Glutamatergic neuron (in vitro differentiated cells): ENCODE data around the gene TRMT2B. TPM values are rescaled to one million over a fixed set of nuclear protein-coding genes. Genes with fewer than 3 reads are reported as not detected.

Experiments
- DNase-seq: peaks from one replicate; pipeline ENCODE4 v3.0.0; 2022
- H3K27ac Mint-ChIP-seq: one replicate; pipeline ENCODE4 v1.8.0; 2020; ENCODE audit warnings: mild to moderate bottlenecking, mixed read lengths, inconsistent platforms; ENCODE audit not compliant: unreplicated experiment
- H3K27me3 Mint-ChIP-seq: one replicate; pipeline ENCODE4 v1.8.0; 2020; ENCODE audit warnings: mild to moderate bottlenecking, moderate library complexity, mixed read lengths, inconsistent platforms; ENCODE audit not compliant: unreplicated experiment
- H3K36me3 Mint-ChIP-seq: one replicate; pipeline ENCODE4 v1.8.0; 2020; ENCODE audit warnings: mild to moderate bottlenecking, mixed read lengths, inconsistent platforms; ENCODE audit not compliant: unreplicated experiment
- H3K4me1 Mint-ChIP-seq: one replicate; pipeline ENCODE4 v1.8.0; 2020; ENCODE audit warnings: mild to moderate bottlenecking, low read depth, mixed read lengths, inconsistent platforms; ENCODE audit not compliant: unreplicated experiment
- H3K4me3 Mint-ChIP-seq: one replicate; pipeline ENCODE4 v1.8.0; 2020; ENCODE audit warnings: mild to moderate bottlenecking, mixed read lengths, inconsistent platforms; ENCODE audit not compliant: unreplicated experiment
- H3K9me3 Mint-ChIP-seq: one replicate; pipeline ENCODE4 v1.8.0; 2020; ENCODE audit warnings: mild to moderate bottlenecking, moderate library complexity, mixed read lengths, inconsistent platforms; ENCODE audit not compliant: unreplicated experiment
- CTCF ChIP-seq: fragments of 200-600 bp; sonication (generic); IDR thresholded peaks from one replicate; pipeline ENCODE4 v1.5.0; 2021; ENCODE audit not compliant: partially characterized antibody, unreplicated experiment
- total RNA-seq: library from RNA; stranded (reverse); fragmentation: NEBNext Ultra II Directional; extraction: Animal tissue kit (Norgen Biotek cat#: 25700); gene quantifications from one replicate; pipeline ENCODE4 v1.2.1, GENCODE V29; 2021; ENCODE audit not compliant: unreplicated experiment

TRMT2B gene
- total RNA-seq, 1 donor from 2014 or later = 5.1 TPM

- Mint-ChIP-seq H3K4me1 (no peaks in the 10 kb centered on the region), H3K27ac (no peak overlapping the region), H3K36me3 (no peaks in the 10 kb centered on the region), H3K4me3 (no peak overlapping the region), H3K27me3 (no peaks in the 10 kb centered on the region), H3K9me3 (no peaks in the 10 kb centered on the region)
- DNase-seq = no peak
- no peak for TF ChIP-seq CTCF
These were observed 42.8 kb downstream of the TRMT2B start for GRCh38 chrX:101009090-101009489.

DNA sequence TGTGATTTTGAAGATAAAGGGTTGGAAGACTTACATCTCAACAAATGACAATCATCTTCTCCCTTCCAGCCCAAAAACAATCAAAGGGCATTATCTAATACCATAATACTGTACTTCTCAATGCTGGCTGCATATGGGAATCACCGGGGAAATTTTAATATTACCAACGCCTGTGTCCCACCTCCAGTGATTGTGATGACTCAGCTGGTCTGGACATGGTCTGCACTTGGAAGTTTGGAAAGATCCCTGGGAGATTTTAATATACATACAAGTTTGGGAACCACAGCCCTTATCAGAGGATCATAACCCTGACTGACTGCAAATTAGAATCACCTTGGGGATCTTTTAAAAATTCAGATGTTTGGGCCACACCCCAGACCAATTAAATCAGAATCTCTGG is 52.5 kb downstream of the TRMT2B start:
- Mint-ChIP-seq H3K9me3 (no peaks in the 10 kb centered on the region), H3K27me3 (no peaks in the 10 kb centered on the region), H3K36me3 (no peaks in the 10 kb centered on the region), H3K27ac (no peak overlapping the region), H3K4me1 (no peaks in the 10 kb centered on the region), H3K4me3 (no peak overlapping the region)
- TF ChIP-seq CTCF = no peak
- DNase-seq = no peak

GRCh38 chrX:100995469-100995868 is 56.4 kb downstream of the TRMT2B start:
- H3K4me3 Mint-ChIP-seq = no peak overlapping the region
- H3K27me3 Mint-ChIP-seq = no peaks in the 10 kb centered on the region
- H3K36me3 Mint-ChIP-seq = no peaks in the 10 kb centered on the region
- no peak overlapping the region for H3K27ac Mint-ChIP-seq
- no peak for TF ChIP-seq CTCF
- H3K4me1 Mint-ChIP-seq = no peaks in the 10 kb centered on the region
- DNase-seq = no peak
- H3K9me3 Mint-ChIP-seq = no peaks in the 10 kb centered on the region

DNA sequence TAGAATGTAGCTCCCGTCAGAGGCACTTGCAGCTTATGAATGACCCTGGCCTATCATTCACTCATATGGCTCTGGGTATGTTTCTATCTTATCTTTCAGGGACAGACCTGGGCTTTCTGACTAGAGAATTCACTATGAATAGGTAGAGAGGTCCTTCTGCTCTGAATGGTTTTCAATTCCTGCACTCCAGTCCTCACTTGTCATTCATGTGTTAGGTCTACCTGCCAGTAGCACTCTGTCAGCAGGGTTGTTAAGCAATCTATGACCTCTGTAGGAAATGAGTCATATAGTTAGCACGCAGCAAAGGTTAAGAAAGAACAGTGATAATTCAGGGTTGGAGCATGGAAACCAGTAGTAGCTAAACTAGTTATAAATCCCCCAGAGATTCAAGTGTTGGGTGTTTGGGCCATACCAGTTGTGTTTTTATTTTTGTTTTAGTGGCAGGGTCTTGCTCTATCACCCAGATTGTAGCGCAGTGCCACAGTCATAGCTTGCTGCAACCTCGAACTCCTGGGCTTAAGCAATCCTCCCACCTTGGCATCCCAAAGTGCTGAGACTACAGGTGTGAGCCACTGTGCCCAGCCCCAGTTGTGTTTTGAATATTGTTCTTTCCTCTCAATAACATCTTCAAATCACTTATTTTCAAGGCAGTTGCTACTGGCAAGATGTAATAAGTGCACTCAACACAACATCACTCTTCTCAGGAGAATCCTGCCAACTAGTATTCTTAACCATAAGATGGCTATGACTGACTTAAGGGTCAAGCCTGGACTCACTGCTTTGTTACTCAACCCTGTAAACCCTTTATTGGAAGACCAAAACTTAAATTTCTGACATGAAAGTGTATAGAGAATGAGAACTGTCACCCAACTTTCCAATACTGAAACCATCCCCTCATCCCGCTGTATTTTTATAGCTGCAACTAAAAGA is 57.3 kb downstream of the TRMT2B start:
- Mint-ChIP-seq H3K4me1 (no peaks in the 10 kb centered on the region), H3K27ac (no peak overlapping the region), H3K36me3 (no peaks in the 10 kb centered on the region), H3K9me3 (no peaks in the 10 kb centered on the region), H3K27me3 (no peaks in the 10 kb centered on the region), H3K4me3 (no peak overlapping the region)
- no peak for DNase-seq
- TF ChIP-seq CTCF = no peak

GRCh38 chrX:100990139-100990538 is 61.8 kb downstream of the TRMT2B start:
- no peaks in the 10 kb centered on the region for H3K27me3 Mint-ChIP-seq
- no peaks in the 10 kb centered on the region for H3K9me3 Mint-ChIP-seq
- no peak for DNase-seq
- H3K4me1 Mint-ChIP-seq = no peaks in the 10 kb centered on the region
- no peak overlapping the region for H3K4me3 Mint-ChIP-seq
- no peak for TF ChIP-seq CTCF
- no peak overlapping the region for H3K27ac Mint-ChIP-seq
- H3K36me3 Mint-ChIP-seq = no peaks in the 10 kb centered on the region
